HL-60/S4 treated with phorbol 12-myristate 13-acetate at 8.2 ng/mL for 4 days and 3 days (cell line): ENCODE measurements around the gene TNNI3.

Experiments
- in situ Hi-C: fragments of 300-500 bp; cut with MboI; formaldehyde crosslinking; loops from 2 replicates; pipeline ENCODE4 v1.15.0; 2022; ENCODE audit warnings: low sequenced_read_pairs

TNNI3 gene

GRCh38 chr19:55147545-55148251, 9.8 kb downstream of the TNNI3 start:
- in situ Hi-C loops: no loop called here

- in situ Hi-C loops: no loop called here
These were observed 10.7 kb downstream of the TNNI3 start for GRCh38 chr19:55146705-55147273.

GRCh38 chr19:55146078-55146704, 11.3 kb downstream of the TNNI3 start:
- in situ Hi-C loops: no loop called here

GRCh38 chr19:55145232-55145631, 12.3 kb downstream of the TNNI3 start:
- in situ Hi-C loops: no loop called here

GRCh38 chr19:55141696-55142095, 15.8 kb downstream of the TNNI3 start:
- in situ Hi-C loops: no loop called here

- in situ Hi-C loops: no loop called here
These were observed 19.6 kb downstream of the TNNI3 start for GRCh38 chr19:55137915-55138314.

GRCh38 chr19:55136399-55137102, 21.0 kb downstream of the TNNI3 start:
- in situ Hi-C loops: no loop called here

GRCh38 chr19:55134736-55135135, 22.8 kb downstream of the TNNI3 start:
- in situ Hi-C loops: no loop called here

GRCh38 chr19:55133639-55134444, 23.7 kb downstream of the TNNI3 start:
- in situ Hi-C loops: no loop called here

- in situ Hi-C loops: no loop called here
These were observed 24.9 kb downstream of the TNNI3 start for GRCh38 chr19:55132453-55133129.

- in situ Hi-C loops: no loop called here
These were observed 26.1 kb downstream of the TNNI3 start for GRCh38 chr19:55131421-55131820.

GRCh38 chr19:55119053-55119452, 38.5 kb downstream of the TNNI3 start:
- in situ Hi-C loops: no loop called here

- in situ Hi-C loops: no loop called here
These were observed 39.0 kb downstream of the TNNI3 start for GRCh38 chr19:55118401-55118991.

GRCh38 chr19:55117663-55118391, 39.7 kb downstream of the TNNI3 start:
- in situ Hi-C loops: no loop called here

- in situ Hi-C loops: no loop called here
These were observed 40.5 kb downstream of the TNNI3 start, which contains the start of gene PPP1R12C for GRCh38 chr19:55116859-55117662. TSS of gene PPP1R12C (minus strand) at chr19:55117637. CDS start at chr19:55117543, 94 bp downstream.

GRCh38 chr19:55116232-55116858, 41.2 kb downstream of the TNNI3 start:
- in situ Hi-C loops: no loop called here

- in situ Hi-C loops: no loop called here
These were observed 42.0 kb downstream of the TNNI3 start for GRCh38 chr19:55115446-55116065.
